Endothelial cell of umbilical vein (primary cell): Measurements from ENCODE around the gene POP7. TPM values are rescaled to one million over a fixed set of nuclear protein-coding genes. Genes with fewer than 3 reads are reported as not detected.

ENCODE experiments used
- BruUV-seq: library from RNA; stranded (reverse); fragments of 400-500 nt; replicated peaks from 2 replicates; lab custom pipeline; 2021; lab: Mats Ljungman, UMichigan
- CTCF ChIA-PET: fragments of 300-600, 350-600 bp; sonication (Branson Sonifier 250); formaldehyde crosslinking; loops from one replicate; lab custom pipeline; 2021; ENCODE audit warnings: antibody characterized with exemption, inconsistent platforms; lab: Charles Lee
- POLR2A ChIA-PET: fragments of 300-600, 350-600 bp; sonication (Branson Sonifier 250); formaldehyde crosslinking; loops from one replicate; lab custom pipeline; 2021; ENCODE audit warnings: antibody characterized with exemption, inconsistent platforms; lab: Charles Lee
- DNase-seq: peaks from one replicate; pipeline ENCODE4 v3.0.0-alpha.2; 2011; ENCODE audit warnings: low read depth, low spot score
- FAIRE-seq: peaks from 2 replicates; lab custom pipeline; 2011; peaks lifted over from hg19 to GRCh38; lab: Jason Lieb, UNC
- H2AFZ ChIP-seq: 2 replicates; pipeline ENCODE4 v1.6.0; 2012; ENCODE audit warnings: low read depth, low read length, control low read depth, inconsistent platforms
- H3K27ac ChIP-seq: 2 replicates; pipeline ENCODE4 v1.5.1; 2011; ENCODE audit warnings: low read depth, mild to moderate bottlenecking, control low read depth, low read length, moderate library complexity; ENCODE audit not compliant: insufficient read depth
- H3K27me3 ChIP-seq, 2 experiments: 2 replicates each; pipeline versions ENCODE4 v1.6.0 to v1.6.1; 2011; ENCODE audit warnings: low read length in 2 of 2, mixed read lengths in 1 of 2; ENCODE audit not compliant: control insufficient read depth in 2 of 2, insufficient read depth in 2 of 2
- H3K36me3 ChIP-seq, 2 experiments: 2 replicates in 1 of 2; 3 replicates in 1 of 2; pipeline ENCODE4 v1.5.1; 2011; ENCODE audit warnings: low read length in 2 of 2, mild to moderate bottlenecking in 1 of 2, moderate library complexity in 1 of 2; ENCODE audit not compliant: control insufficient read depth in 2 of 2, insufficient read depth in 2 of 2; ENCODE audit errors: extremely low read depth in 1 of 2
- H3K4me1 ChIP-seq: 3 replicates; pipeline ENCODE4 v1.5.1; 2011; ENCODE audit warnings: mild to moderate bottlenecking, low read length; ENCODE audit not compliant: control insufficient read depth, insufficient read depth; ENCODE audit errors: extremely low read depth
- H3K4me2 ChIP-seq: 2 replicates; pipeline ENCODE4 v1.6.1; 2011; ENCODE audit warnings: low read length, control low read depth, mixed read lengths; ENCODE audit not compliant: insufficient read depth
- H3K4me3 ChIP-seq, 3 experiments: fragments of 200-600 bp in 1 of 3; sonication (generic), shearing (Covaris generic) in 1 of 3; replicated peaks in 1 of 3; 2 replicates each; pipeline ENCODE4 v1.5.1; 2011 to 2016; ENCODE audit warnings: control low read depth in 3 of 3, low read length in 3 of 3, mild to moderate bottlenecking in 2 of 3, inconsistent platforms in 1 of 3, low read depth in 1 of 3, moderate library complexity in 1 of 3; ENCODE audit not compliant: insufficient read depth in 1 of 3
- H3K79me2 ChIP-seq: 2 replicates; pipeline ENCODE4 v1.6.0; 2012; ENCODE audit warnings: low read length, inconsistent platforms; ENCODE audit not compliant: control insufficient read depth, insufficient read depth
- H3K9ac ChIP-seq: replicated peaks from 2 replicates; pipeline ENCODE3; 2011; ENCODE audit warnings: low read length, control low read depth; ENCODE audit not compliant: insufficient read depth; ENCODE audit errors: extremely low read depth
- H3K9me1 ChIP-seq: replicated peaks from 3 replicates; pipeline ENCODE4 v1.6.0; 2011; ENCODE audit warnings: mild to moderate bottlenecking, low read length; ENCODE audit not compliant: control insufficient read depth, insufficient read depth; ENCODE audit errors: extremely low read depth
- H3K9me3 ChIP-seq: replicated peaks from 2 replicates; pipeline ENCODE4 v1.5.1; 2012; ENCODE audit warnings: low read length, inconsistent platforms; ENCODE audit not compliant: control insufficient read depth, insufficient read depth
- H4K20me1 ChIP-seq: replicated peaks from 2 replicates; pipeline ENCODE3; 2011; ENCODE audit warnings: mild to moderate bottlenecking, low read length; ENCODE audit not compliant: control insufficient read depth, insufficient read depth; ENCODE audit errors: extremely low read depth
- CTCF ChIP-seq, 2 donors: IDR thresholded peaks; 1 replicate in 1 of 2; 2 replicates in 1 of 2; pipeline ENCODE4 v1.5.1; 2011; ENCODE audit warnings: low read length in 2 of 2, mild to moderate bottlenecking in 2 of 2, moderate library complexity in 2 of 2, control low read depth in 1 of 2, inconsistent platforms in 1 of 2, low read depth in 1 of 2; ENCODE audit not compliant: insufficient read depth in 1 of 2; ENCODE audit errors: extremely low read depth in 1 of 2
- EZH2 ChIP-seq: IDR thresholded peaks from 2 replicates; pipeline ENCODE4 v1.6.1; 2012; ENCODE audit warnings: borderline replicate concordance, low read depth, mild to moderate bottlenecking, moderate library complexity, low read length, inconsistent platforms; ENCODE audit not compliant: severe bottlenecking
- FOS ChIP-seq: IDR thresholded peaks from 2 replicates; pipeline ENCODE4 v1.6.1; 2011; ENCODE audit warnings: mild to moderate bottlenecking, low read length, moderate library complexity, borderline replicate concordance; ENCODE audit not compliant: insufficient read depth
- JUN ChIP-seq: IDR thresholded peaks from 2 replicates; pipeline ENCODE4 v1.6.1; 2011; ENCODE audit warnings: borderline replicate concordance, low read depth; ENCODE audit not compliant: insufficient read length, insufficient read depth
- MYC ChIP-seq: IDR thresholded peaks from one replicate; pipeline ENCODE4 v1.6.1; 2011; ENCODE audit warnings: mild to moderate bottlenecking, low read depth, low read length
- POLR2A ChIP-seq: IDR thresholded peaks from 2 replicates; pipeline ENCODE4 v1.6.1; 2012; ENCODE audit warnings: low read depth, mild to moderate bottlenecking, control low read depth, low read length
- POLR2AphosphoS5 ChIP-seq: IDR thresholded peaks from 2 replicates; pipeline ENCODE4 v1.6.1; 2012; ENCODE audit warnings: low read depth, mild to moderate bottlenecking, control low read depth, low read length, moderate library complexity; ENCODE audit not compliant: insufficient read depth
- dilution Hi-C: fragments of 300-500 bp; cut with MboI; formaldehyde crosslinking; loops from one replicate; pipeline ENCODE4 v1.15.0; 2019; ENCODE audit warnings: low sequenced_read_pairs; ENCODE audit not compliant: extremely low pct_ligation_motif_present
- intact Hi-C: fragments of 100-400 bp; cut with micrococcal nuclease; formaldehyde crosslinking; loops from one replicate; pipeline ENCODE4 v1.10.0; 2022
- polyA plus RNA-seq, 4 experiments: library from polyadenylated mRNA; depleted of rRNA in 3 of 4; stranded (reverse) in 3 of 4; unstranded in 1 of 4; fragments of >200 nt; gene quantifications; 2 replicates each; pipeline versions ENCODE4 v1.2.1 to v1.2.3, GENCODE V29; 2011 to 2012; ENCODE audit warnings: missing spikeins in 1 of 4
- total RNA-seq: library from RNA; stranded (reverse); gene quantifications from 2 replicates; pipeline ENCODE4 v1.2.3, GENCODE V29; 2021
- TF ChIP-seq, protein P1 (sequence below): IDR thresholded peaks from 2 replicates; pipeline ENCODE4 v1.6.1; 2011; ENCODE audit not compliant: insufficient read depth, insufficient read length

Gene POP7
- total and polyA plus RNA-seq, 2 donors (not counting 3 experiments of a cell fraction or from before 2014, with no cell fraction given): 47.4 to 48.8 TPM

- Histone ChIP-seq H3K4me1 (no peaks in the 10 kb centered on the region), H3K9me3 (no peaks in the 10 kb centered on the region), H4K20me1 (no peaks in the 10 kb centered on the region), H3K9me1 (no peaks in the 10 kb centered on the region), H3K79me2 (peaks cover 16% of the 10 kb centered on the region), H3K4me2 (no peak overlapping the region), H3K9ac (no peak overlapping the region), H3K36me3 (peaks cover 9 to 74% of the 10 kb centered on the region in 2 experiments), H3K27me3 (no peaks in the 10 kb centered on the region), H3K27ac (no peak overlapping the region), H3K4me3 (no peak overlapping the region), H2AFZ (no peak overlapping the region)
- dilution Hi-C loops (no loop called here), intact Hi-C loops (no loop called here)
- TF ChIP-seq POLR2AphosphoS5 (no peak), CTCF (IDR thresholded peaks at IDR 0.05; ENCODE audit: extremely low read depth in 1 of 2, insufficient read depth in 1 of 2, low read depth in 1 of 2, low read length in 2 of 2) (no peak), MYC (no peak), POLR2A (no peak), EZH2 (no peak), JUN (no peak), FOS (no peak)
- TF ChIP-seq, protein P1, sequence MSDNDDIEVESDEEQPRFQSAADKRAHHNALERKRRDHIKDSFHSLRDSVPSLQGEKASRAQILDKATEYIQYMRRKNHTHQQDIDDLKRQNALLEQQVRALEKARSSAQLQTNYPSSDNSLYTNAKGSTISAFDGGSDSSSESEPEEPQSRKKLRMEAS: no peak
- DNase-seq: no peak
- CTCF ChIA-PET: interaction anchor here (0.9 to 7.0 kb wide), 3 partner anchors 6 to 20 kb away, joined by 3 to 60 read pairs (median 4); partner anchors contain the start of gene POP7
- POLR2A ChIA-PET: no interaction called here
- no TSS peak for BruUV-seq
- no peak for FAIRE-seq
Observed at GRCh38 chr7:100685049-100685605, 20.8 kb upstream of the POP7 start.
